ENCODE measurements around the gene BAHCC1. TPM values are rescaled to one million over a fixed set of nuclear protein-coding genes. Genes with fewer than 3 reads are reported as not detected.

Gene BAHCC1
- total and polyA plus RNA-seq, 9 of the 15 experiments (the other 6 are each of a cell fraction or from before 2014, with no cell fraction given), result 0.14 to 26.9 (median 5.0) TPM

DNA sequence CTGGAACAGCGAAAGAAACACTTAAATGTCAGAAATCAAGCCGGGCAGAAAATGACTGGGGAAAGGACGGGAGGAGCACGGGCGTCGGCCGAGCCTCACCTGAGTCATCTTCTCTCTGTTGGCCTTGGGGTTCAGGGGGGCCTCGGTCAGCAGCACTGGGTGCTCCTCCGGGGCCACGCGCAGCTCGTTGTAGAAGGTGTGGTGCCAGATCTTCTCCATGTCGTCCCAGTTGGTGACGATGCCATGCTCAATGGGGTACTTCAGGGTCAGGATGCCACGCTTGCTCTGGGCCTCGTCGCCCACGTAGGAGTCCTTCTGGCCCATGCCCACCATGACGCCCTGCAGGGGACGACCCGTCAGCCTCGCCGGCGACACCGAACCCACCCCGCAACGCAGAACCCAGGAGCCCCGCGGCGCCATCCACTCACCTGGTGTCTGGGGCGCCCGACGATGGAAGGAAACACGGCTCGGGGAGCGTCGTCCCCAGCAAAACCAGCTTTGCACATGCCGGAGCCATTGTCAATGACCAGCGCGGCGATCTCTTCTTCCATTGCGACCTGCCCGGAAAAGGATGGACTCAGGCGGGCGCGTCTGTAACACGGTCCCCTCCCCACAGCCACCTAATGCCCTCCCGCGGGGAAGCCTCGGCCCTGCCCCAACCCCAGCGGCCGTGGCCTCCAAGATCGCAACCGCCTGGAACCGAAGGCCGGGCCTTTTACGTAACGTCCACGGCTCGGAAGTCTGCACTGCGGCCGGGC is 116.7 kb downstream of the BAHCC1 start (continued):
- TF ChIP-seq, protein P1, sequence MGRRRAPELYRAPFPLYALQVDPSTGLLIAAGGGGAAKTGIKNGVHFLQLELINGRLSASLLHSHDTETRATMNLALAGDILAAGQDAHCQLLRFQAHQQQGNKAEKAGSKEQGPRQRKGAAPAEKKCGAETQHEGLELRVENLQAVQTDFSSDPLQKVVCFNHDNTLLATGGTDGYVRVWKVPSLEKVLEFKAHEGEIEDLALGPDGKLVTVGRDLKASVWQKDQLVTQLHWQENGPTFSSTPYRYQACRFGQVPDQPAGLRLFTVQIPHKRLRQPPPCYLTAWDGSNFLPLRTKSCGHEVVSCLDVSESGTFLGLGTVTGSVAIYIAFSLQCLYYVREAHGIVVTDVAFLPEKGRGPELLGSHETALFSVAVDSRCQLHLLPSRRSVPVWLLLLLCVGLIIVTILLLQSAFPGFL (CRISPR knock-in tag; IDR thresholded peaks at IDR 0.05), result peak; percentile 73; the same call in 1 of the 2 replicates
- TF ChIP-seq ZC3H4 (CRISPR knock-in tag; IDR thresholded peaks at IDR 0.05; ENCODE audit: borderline replicate concordance) (peak; percentile 95), CEBPB (tag; IDR thresholded peaks at IDR 0.05) (no peak), RBBP5 (IDR thresholded peaks at IDR 0.05; ENCODE audit: borderline replicate concordance, insufficient read depth, low read length, poor library complexity, severe bottlenecking) (peak; percentile 46), CREBBP (IDR thresholded peaks at IDR 0.05; ENCODE audit: low read depth, low read length) (no peak), KLF13 (tag; IDR thresholded peaks at IDR 0.05; ENCODE audit: borderline replicate concordance, low read depth) (peak; percentile 13; the same call in 1 of the 2 replicates), ZNF12 (CRISPR knock-in tag; IDR thresholded peaks at IDR 0.05) (no peak; the same call in 1 of the 2 replicates), RBM14 (IDR thresholded peaks at IDR 0.05; ENCODE audit: borderline replicate concordance, insufficient read depth, low read depth, low read length) (peak; percentile 97), FOXJ2 (tag; IDR thresholded peaks at IDR 0.05) (no peak)
